ENCODE data around the gene PGBD5.
A peak's percentile ranks its signal among the peaks of the same experiment; 100 is the strongest.

The PGBD5 gene

GRCh38 chr1:230396966-230397365 lies 29.2 kb downstream of the PGBD5 start:
- DNase-seq (ENCODE audit: low spot score) = no peak

DNA sequence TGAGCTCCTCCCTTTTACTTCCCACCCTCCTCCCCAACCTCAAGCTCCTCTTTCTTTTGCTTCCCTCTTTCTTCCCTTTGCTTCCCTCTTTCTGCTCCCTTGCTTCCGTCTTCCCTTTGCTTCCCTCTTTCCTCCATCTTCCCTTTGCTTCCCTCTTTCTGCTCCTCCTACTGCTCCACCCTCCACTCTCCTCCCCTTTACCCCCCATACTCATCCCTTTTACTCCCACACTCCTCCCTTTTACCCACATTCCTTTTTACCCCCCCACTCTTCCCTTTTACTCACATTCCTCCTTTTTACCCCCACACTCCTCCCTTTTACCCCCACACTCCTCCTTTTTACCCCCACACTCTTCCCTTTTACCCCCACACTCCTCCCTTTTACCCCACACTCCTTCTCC lies 30.2 kb downstream of the PGBD5 start:
- no peak for DNase-seq (ENCODE audit: low spot score)

GRCh38 chr1:230394741-230395140 lies 31.4 kb downstream of the PGBD5 start:
- no peak for DNase-seq (ENCODE audit: low spot score)

GRCh38 chr1:230394134-230394533 lies 32.0 kb downstream of the PGBD5 start:
- no peak for DNase-seq (ENCODE audit: low spot score)

DNA sequence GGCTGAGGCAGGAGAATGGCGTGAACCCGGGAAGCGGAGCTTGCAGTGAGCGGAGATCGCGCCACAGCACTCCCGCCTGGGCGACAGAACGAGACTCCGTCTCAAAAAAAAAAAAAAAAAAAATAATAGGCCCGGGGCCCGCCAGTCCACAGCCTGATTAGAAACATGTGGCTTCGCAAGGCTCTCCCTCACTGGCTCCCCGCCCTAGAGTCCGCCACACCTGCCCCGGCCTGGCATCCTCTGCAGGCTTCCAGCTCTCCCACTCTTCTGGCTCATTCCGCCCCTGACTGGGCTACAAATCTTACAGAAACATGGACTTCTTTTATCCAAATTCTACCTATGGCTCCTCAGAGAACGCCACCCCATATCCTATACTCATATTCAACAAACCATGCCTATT lies 32.4 kb downstream of the PGBD5 start:
- no peak for DNase-seq (ENCODE audit: low spot score)

- DNase-seq (ENCODE audit: low spot score) = no peak
Observed at GRCh38 chr1:230392920-230393521, 33.1 kb downstream of the PGBD5 start.

- DNase-seq (ENCODE audit: low spot score) = no peak
Observed at GRCh38 chr1:230392536-230392909, 33.6 kb downstream of the PGBD5 start.

DNA sequence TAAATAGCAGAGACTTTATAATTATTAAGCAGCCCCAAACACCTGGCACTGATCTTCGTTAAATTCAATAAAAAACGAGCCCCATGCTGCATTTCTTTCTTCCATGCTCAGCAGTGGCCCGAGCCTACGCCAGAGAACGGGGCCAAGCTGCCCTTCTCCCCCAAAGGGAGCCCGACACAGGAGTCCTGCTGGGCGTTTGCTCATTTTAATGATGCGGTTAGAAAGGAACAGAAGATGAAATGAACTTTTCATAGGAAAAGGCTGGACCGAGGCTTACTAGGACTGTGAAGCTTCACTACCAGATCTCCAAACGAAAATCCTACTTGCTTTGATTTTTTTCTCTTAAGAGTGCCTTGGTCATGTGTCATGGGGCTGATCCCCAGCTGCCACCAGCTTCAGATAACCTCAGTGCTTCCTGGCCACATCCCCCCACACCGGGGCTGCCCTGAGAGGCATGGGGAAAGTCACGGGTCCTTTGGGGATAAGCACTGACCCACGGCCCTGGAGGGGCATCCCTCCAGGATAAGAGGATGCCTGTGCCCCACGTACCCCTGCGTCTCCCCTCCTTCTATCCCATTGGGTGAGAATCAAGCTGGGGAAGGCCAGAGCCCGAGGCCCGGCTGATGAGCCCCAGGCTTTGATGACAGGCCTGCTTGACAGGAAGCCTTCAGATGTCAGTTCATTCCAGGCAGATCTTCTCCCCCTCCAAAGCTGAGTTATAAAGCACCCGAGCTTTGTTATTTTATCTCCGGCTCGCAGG lies 34.2 kb downstream of the PGBD5 start:
- no peak for DNase-seq (ENCODE audit: low spot score)

DNA sequence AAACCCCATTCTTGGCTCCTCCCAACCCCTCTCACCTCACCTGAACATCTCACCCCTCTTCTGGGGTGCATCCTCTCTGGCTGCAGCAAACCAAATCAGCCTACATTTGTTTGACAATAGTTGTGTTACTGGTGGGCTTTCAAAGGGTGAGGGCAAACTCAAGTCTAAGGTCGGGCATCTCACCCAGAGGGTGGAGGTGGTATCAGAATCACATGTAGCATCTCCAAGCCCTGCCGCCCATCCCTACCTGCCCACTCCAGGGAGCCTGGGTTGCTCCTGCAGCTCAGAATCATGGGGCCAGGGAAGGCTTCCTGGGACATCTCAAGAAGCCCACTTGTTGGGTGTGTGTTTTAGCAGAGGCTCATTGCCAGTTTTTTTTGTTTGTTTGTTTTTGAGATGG lies 35.8 kb downstream of the PGBD5 start:
- no peak for DNase-seq (ENCODE audit: low spot score)

- no peak for DNase-seq (ENCODE audit: low spot score)
Observed at GRCh38 chr1:230387876-230388275, 38.3 kb downstream of the PGBD5 start.

- no peak for DNase-seq (ENCODE audit: low spot score)
Observed at GRCh38 chr1:230387296-230387695, 38.8 kb downstream of the PGBD5 start.

DNA sequence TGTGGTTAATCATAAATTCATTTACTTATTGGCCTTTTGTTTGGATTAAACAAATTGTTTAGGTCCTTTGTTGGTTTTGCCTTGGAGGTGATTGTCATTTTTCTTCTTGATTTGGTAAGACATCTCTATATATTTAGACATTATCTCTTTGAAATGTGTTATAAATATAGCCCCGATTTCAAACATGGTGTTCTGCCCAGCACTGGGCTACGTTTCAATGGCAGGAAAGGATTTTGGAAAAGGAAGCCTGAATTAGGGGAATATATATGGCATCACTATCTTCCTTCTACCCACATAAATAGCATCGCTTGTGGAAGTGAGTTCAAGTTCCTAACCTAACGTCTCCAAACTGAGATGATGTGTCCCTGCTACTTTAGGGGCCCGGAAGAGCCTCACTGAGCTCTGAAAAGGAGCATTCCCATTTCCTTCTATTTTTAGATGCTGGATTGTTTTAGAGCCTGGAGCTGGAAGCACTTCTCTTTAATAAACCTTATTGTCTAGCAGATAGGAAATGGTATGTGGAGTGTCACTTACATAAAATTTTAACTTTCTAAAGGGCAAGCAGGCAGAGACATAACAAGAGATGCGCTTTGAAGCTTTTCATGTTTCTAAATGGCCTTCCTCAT lies 39.4 kb downstream of the PGBD5 start:
- DNase-seq (ENCODE audit: low spot score) = no peak

DNA sequence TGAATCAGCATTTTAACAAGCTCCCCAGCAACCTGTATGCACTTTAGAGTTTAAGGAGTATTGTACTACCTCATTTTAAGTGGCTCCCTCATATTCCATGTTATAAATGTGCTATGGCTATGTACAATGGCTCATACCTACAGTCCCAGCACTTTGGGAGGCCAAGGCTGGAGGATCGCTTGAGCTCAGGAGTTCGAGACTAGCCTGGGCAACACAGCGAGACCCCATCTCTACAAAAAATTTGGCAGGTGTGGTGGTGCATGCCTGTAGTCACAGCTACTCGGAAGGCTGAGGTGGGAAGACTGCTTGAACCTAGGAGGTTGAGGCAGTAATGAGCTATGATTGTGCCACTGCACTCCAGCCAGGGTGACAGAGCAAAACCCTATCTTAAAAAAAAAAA lies 40.2 kb downstream of the PGBD5 start:
- DNase-seq (ENCODE audit: low spot score) = no peak

DNA sequence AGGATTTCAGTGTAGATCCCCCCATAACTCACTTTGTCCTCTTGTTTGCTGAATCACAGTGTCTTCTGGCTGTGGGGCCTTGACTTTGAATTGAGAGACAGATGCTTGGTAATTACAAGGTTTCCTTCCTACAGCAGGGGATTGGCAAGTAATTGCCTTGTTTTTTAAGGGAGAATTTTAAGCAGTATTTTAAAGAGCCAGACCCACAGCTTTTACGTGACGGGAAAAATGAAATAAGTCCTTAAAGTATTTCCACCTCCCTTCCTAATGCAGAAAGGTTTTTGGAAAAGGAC lies 41.0 kb downstream of the PGBD5 start:
- DNase-seq (ENCODE audit: low spot score) = no peak

- DNase-seq (ENCODE audit: low spot score) = no peak
Observed at GRCh38 chr1:230384380-230385157, 41.6 kb downstream of the PGBD5 start.

DNA sequence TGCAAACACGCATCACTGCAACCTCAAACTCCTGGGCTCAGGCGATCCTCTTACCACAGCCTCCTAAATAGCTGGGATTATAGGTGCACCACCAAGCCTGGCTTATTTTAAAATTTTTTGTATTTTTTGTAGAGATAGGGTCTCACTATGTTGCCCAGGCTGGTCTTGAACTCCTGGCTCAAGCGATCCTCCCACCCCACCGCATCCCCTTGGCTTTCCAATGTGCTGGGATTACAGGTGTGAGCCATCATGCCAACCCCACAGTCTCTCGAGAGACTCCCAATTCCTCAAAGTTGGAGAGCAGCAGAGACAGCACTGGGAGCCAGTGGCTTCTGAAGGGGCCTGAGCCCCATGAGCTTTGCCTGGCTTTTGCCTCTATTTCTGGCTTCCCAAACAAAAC lies 42.7 kb downstream of the PGBD5 start:
- no peak for DNase-seq (ENCODE audit: low spot score)

GRCh38 chr1:230382001-230382491 lies 44.1 kb downstream of the PGBD5 start:
- DNase-seq (ENCODE audit: low spot score) = peak; percentile 47

- no peak for DNase-seq (ENCODE audit: low spot score)
Observed at GRCh38 chr1:230381585-230381984, 44.5 kb downstream of the PGBD5 start.

- DNase-seq (ENCODE audit: low spot score) = no peak
Observed at GRCh38 chr1:230381049-230381467, 45.1 kb downstream of the PGBD5 start.

DNA sequence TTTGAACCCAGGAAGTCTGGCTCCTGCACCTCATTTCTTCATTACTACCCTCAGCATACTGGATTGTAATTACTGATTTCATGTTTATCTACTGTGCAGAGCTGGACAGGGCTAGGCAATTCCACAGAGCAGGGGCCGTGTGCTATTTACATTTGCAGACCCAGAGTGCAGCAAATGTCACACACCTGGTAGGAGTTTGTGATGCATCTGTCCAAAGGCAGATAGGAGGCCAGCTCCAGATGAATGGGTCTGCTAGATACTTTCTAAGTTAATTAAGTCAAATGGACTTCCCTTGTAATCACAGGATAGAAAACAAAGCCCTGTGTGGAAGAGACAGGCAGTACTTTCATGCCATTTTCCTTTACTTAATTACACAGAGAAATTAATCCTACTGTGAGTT lies 46.2 kb downstream of the PGBD5 start:
- DNase-seq (ENCODE audit: low spot score) = no peak

DNA sequence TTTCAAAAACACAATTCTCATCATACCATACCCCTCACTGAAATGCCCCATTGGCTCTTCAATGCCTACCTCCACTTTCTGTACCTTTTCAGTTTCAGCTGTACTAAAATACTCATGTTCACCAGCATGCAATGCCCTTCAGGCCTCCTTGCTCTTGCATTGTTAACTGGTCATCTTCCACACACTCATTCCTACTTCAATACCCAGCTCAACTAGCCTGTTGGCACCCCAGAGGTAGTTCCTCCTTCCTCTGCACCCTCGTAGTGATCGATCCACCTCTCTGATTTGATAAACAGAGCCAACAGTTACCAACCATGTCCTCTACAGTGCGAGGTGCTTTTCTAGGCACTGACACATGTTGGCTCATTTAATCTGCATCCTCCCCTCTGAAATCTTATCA lies 46.7 kb downstream of the PGBD5 start:
- DNase-seq (ENCODE audit: low spot score) = no peak

DNA sequence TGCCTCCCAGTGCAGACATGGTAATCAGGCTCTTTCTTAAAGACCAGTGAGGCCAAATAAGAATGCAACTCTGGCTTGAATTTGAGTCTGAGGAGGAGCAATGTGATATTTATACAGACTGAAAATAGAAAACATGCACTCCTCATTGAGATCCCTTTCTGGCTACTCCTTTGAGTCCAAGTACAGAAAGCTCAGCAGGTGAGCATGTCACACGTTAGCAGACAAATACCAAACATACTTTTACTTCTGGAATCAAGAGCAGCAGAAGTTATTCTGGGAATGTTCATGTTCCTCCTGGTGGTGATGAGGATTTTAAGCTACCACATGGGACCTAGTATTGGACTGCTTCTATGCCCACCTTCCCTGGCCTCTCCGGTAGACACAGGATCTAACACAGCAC lies 48.3 kb downstream of the PGBD5 start:
- no peak for DNase-seq (ENCODE audit: low spot score)

DNA sequence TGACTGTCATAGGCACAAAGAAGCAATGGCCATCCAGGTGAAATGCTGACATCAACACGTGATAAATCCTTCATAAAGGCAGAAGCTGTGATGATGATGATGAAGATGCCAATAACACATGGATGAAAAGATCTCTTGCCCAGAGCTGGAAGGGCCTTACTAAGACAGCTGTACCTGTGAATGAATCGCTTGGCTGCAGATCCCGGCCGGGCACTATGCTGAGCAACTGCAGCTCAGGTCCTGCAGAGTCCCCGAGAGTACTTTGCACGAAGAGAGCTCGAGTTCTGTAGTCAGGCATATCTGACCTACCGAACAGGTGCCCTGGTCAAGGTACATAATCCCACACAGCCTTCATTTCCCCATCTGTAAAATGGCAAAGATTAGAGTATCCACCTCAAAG lies 48.8 kb downstream of the PGBD5 start:
- no peak for DNase-seq (ENCODE audit: low spot score)
